HepG2 (cell line): ENCODE measurements around the gene AIP. TPM values are rescaled to one million over a fixed set of nuclear protein-coding genes. Genes with fewer than 3 reads are reported as not detected.

ENCODE experiments used
- ATAC-seq: fragments of 200-7000 bp; cut with Tn5 transposase; 3 replicates; pipeline ENCODE4 v1.9.1; 2020; ENCODE audit warnings: mild to moderate bottlenecking, moderate library complexity
- BruUV-seq: library from RNA; stranded (reverse); fragments of 400-500 nt; replicated peaks from 2 replicates; lab custom pipeline; 2021; lab: Mats Ljungman, UMichigan
- CTCF ChIA-PET: fragments of 300-600 bp; formaldehyde crosslinking; extraction: SDS; loops from one replicate; lab custom pipeline; 2021; ENCODE audit warnings: low total read pairs, inconsistent platforms, low intra/inter-chr PET ratio; lab: Yijun Ruan, JAX
- POLR2A ChIA-PET: fragments of 350-600 bp; sonication (Branson Sonifier 250); formaldehyde crosslinking; loops from one replicate; lab custom pipeline; 2020; ENCODE audit warnings: antibody characterized with exemption, inconsistent platforms; lab: Yijun Ruan, JAX
- DNase-seq: peaks from one replicate; pipeline ENCODE4 v3.0.0-alpha.2; 2015; ENCODE audit warnings: low spot score
- FAIRE-seq: peaks from 3 replicates; lab custom pipeline; 2011; peaks lifted over from hg19 to GRCh38; lab: Jason Lieb, UNC
- H2AFZ ChIP-seq: one replicate; pipeline ENCODE4 v1.6.1; 2011; ENCODE audit warnings: low read length, inconsistent platforms
- H3K27ac ChIP-seq: fragments of 300-600 bp; 3 replicates; pipeline ENCODE4 v1.8.0; 2011; ENCODE audit warnings: mixed run types, mild to moderate bottlenecking, mixed read lengths, low read length, inconsistent platforms; ENCODE audit not compliant: insufficient read depth; ENCODE audit errors: extremely low read length
- H3K27me3 ChIP-seq, 2 experiments: fragments of 200-600 bp in 1 of 2; 2 replicates in 1 of 2; 3 replicates in 1 of 2; pipeline versions ENCODE4 v1.6.0 to v1.8.0; 2011; ENCODE audit warnings: low read length in 2 of 2, mild to moderate bottlenecking in 2 of 2, moderate library complexity in 2 of 2, inconsistent platforms in 1 of 2; ENCODE audit not compliant: insufficient read depth in 2 of 2, control insufficient read depth in 1 of 2
- H3K36me3 ChIP-seq, 2 experiments: fragments of 200-600 bp in 1 of 2; replicated peaks in 1 of 2; 2 replicates in 1 of 2; 3 replicates in 1 of 2; pipeline versions ENCODE4 v1.5.1 to v1.8.0; 2011; ENCODE audit warnings: low read length in 2 of 2, inconsistent platforms in 1 of 2; ENCODE audit not compliant: insufficient read depth in 2 of 2, control insufficient read depth in 1 of 2
- H3K4me1 ChIP-seq: 2 replicates; pipeline ENCODE4 v1.5.1; 2012; ENCODE audit warnings: low read length, inconsistent platforms; ENCODE audit not compliant: insufficient read depth
- H3K4me2 ChIP-seq: 2 replicates; pipeline ENCODE4 v1.6.0; 2011; ENCODE audit warnings: low read depth, low read length, inconsistent platforms
- H3K4me3 ChIP-seq, 3 experiments: fragments of 200-600 bp in 1 of 3; sonication (generic), shearing (Covaris generic) in 1 of 3; replicated peaks in 1 of 3; 2 replicates each; pipeline ENCODE4 v1.5.1; 2011 to 2016; ENCODE audit warnings: low read length in 3 of 3, inconsistent platforms in 2 of 3, low read depth in 2 of 3, mild to moderate bottlenecking in 2 of 3, control low read depth in 1 of 3, mixed read lengths in 1 of 3; ENCODE audit not compliant: insufficient read depth in 1 of 3
- H3K79me2 ChIP-seq: one replicate; pipeline ENCODE4 v1.6.1; 2011; ENCODE audit warnings: low read length, inconsistent platforms; ENCODE audit not compliant: insufficient read depth
- H3K9ac ChIP-seq: 2 replicates; pipeline ENCODE4 v1.6.0; 2011; ENCODE audit warnings: mild to moderate bottlenecking, low read depth, low read length, inconsistent platforms; ENCODE audit not compliant: insufficient read depth
- H3K9me3 ChIP-seq: 2 replicates; pipeline ENCODE4 v1.5.1; 2012; ENCODE audit warnings: mild to moderate bottlenecking, low read length
- H4K20me1 ChIP-seq: 2 replicates; pipeline ENCODE4 v1.6.0; 2011; ENCODE audit warnings: inconsistent platforms, mild to moderate bottlenecking, low read length, moderate library complexity; ENCODE audit not compliant: insufficient read depth
- NR2C2 ChIP-seq: sonication (generic); formaldehyde crosslinking; IDR thresholded peaks from 2 replicates; pipeline ENCODE4 v1.4.0; 2020; ENCODE audit warnings: missing genetic modification reagents, mild to moderate bottlenecking, moderate library complexity, borderline replicate concordance
- SRSF9 ChIP-seq: fragments of 200-400 bp; formaldehyde crosslinking; IDR thresholded peaks from 2 replicates; pipeline ENCODE4 v1.6.1; 2018; ENCODE audit warnings: borderline replicate concordance, mild to moderate bottlenecking, low read depth, low read length; ENCODE audit not compliant: insufficient read depth, poor library complexity, severe bottlenecking
- ZBTB14 ChIP-seq: sonication (generic); formaldehyde crosslinking; IDR thresholded peaks from 2 replicates; pipeline ENCODE4 v1.4.0; 2020; ENCODE audit warnings: missing genetic modification reagents
- ZNF607 ChIP-seq: sonication (generic); formaldehyde crosslinking; IDR thresholded peaks from 2 replicates; pipeline ENCODE4 v1.5.1; 2020; ENCODE audit warnings: missing genetic modification reagents, mild to moderate bottlenecking, borderline replicate concordance
- ZNF747 ChIP-seq: sonication (generic); formaldehyde crosslinking; IDR thresholded peaks from 2 replicates; pipeline ENCODE4 v1.8.1; 2023; ENCODE audit warnings: missing genetic modification reagents, mild to moderate bottlenecking, borderline replicate concordance
- WGBS: methylation state at CpG from one replicate; pipeline ENCODE4 v1.1.6; 2017; ENCODE audit warnings: low lambda C conversion rate; 5-methylcytosine and 5-hydroxymethylcytosine counted together
- in situ Hi-C: cut with HindIII; loops from 2 replicates; pipeline ENCODE4 v1.10.0; 2017; ENCODE audit warnings: low pct_unique_long_range_greater_than_20kb; ENCODE audit not compliant: extremely low pct_ligation_motif_present
- intact Hi-C: fragments of 100-400 bp; cut with micrococcal nuclease; formaldehyde crosslinking; loops from one replicate; pipeline ENCODE4 v1.10.0; 2022; ENCODE audit not compliant: unreplicated experiment
- polyA plus RNA-seq, 8 experiments: library from polyadenylated mRNA; depleted of rRNA in 3 of 8; stranded (reverse) in 7 of 8; unstranded in 1 of 8; fragments of >200 nt; fragmentation: Illumina TruSeq in 4 of 8; extraction: Trizol in 4 of 8; gene quantifications; 2 replicates each; pipeline versions ENCODE4 v1.2.1 to v1.2.3, GENCODE V29; 2011 to 2016; ENCODE audit warnings: low read depth in 4 of 8, missing spikeins in 1 of 8, mixed read lengths in 1 of 8; ENCODE audit not compliant: insufficient read depth in 1 of 8
- total RNA-seq, 5 experiments: library from RNA; depleted of rRNA; stranded (reverse); fragments of >200 nt; fragmentation: Illumina TruSeq; extraction: Trizol; gene quantifications; 2 replicates each; pipeline ENCODE4 v1.2.3, GENCODE V29; 2016; ENCODE audit warnings: low read depth in 1 of 5
- TF ChIP-seq, protein P1 (sequence below): sonication (generic); formaldehyde crosslinking; conservative IDR thresholded peaks from 2 replicates; pipeline ENCODE4 v1.8.1; 2023; ENCODE audit warnings: missing genetic modification reagents

The AIP gene
- total and polyA plus RNA-seq, 2 of the 13 experiments (the other 11 are each of a cell fraction or from before 2014, with no cell fraction given) = 51.8 to 110 TPM

DNA sequence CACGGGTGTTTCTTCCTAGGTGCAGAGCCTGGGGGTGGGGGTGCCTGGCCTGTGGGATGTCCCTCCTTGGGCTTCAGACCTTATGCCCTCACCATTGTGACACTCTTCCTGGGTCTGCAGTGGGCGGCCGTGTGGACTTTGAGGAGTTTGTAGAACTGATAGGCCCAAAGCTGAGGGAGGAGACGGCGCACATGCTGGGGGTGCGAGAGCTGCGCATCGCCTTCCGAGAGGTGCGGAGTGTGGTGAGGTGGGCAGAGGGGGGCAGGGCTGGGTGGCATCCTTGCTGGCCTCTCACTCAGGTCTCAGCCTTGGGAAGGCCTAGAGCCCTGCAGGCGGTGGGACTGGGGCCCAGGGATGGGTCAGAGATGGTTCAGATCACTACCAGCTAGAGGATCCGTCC, 25.4 kb upstream of the AIP start:
- ATAC-seq = no peak
- Histone ChIP-seq H3K36me3 (no peaks in the 10 kb centered on the region), H3K9ac (no peak overlapping the region), H3K9me3 (no peaks in the 10 kb centered on the region), H3K4me1 (peaks cover 10% of the 10 kb centered on the region), H2AFZ (no peak overlapping the region), H4K20me1 (no peaks in the 10 kb centered on the region), H3K4me3 (no peak overlapping the region), H3K27ac (no peak overlapping the region), H3K79me2 (no peaks in the 10 kb centered on the region), H3K4me2 (no peak overlapping the region), H3K27me3 (peaks cover 14 to 59% of the 10 kb centered on the region in 2 experiments; a peak in 4 of 5 replicates)
- no peak for FAIRE-seq
- intact Hi-C loops (no loop called here), in situ Hi-C loops (no loop called here)
- TF ChIP-seq ZNF607 (CRISPR knock-in tag) = no peak
- no peak for TF ChIP-seq ZNF747 (CRISPR knock-in tag)
- TF ChIP-seq ZBTB14 (CRISPR knock-in tag) = no peak
- TF ChIP-seq NR2C2 = no peak
- TF ChIP-seq SRSF9 = no peak
- TF ChIP-seq, protein P1, sequence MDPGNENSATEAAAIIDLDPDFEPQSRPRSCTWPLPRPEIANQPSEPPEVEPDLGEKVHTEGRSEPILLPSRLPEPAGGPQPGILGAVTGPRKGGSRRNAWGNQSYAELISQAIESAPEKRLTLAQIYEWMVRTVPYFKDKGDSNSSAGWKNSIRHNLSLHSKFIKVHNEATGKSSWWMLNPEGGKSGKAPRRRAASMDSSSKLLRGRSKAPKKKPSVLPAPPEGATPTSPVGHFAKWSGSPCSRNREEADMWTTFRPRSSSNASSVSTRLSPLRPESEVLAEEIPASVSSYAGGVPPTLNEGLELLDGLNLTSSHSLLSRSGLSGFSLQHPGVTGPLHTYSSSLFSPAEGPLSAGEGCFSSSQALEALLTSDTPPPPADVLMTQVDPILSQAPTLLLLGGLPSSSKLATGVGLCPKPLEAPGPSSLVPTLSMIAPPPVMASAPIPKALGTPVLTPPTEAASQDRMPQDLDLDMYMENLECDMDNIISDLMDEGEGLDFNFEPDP (CRISPR knock-in tag) = no peak
- WGBS = 73% methylated on average over 9 of the region's 12 CpGs
- no peak for DNase-seq
- POLR2A ChIA-PET = no interaction called here
- BruUV-seq = no TSS peak
- CTCF ChIA-PET = no interaction called here
